ENCODE measurements around the gene MB. TPM values are rescaled to one million over a fixed set of nuclear protein-coding genes. Genes with fewer than 3 reads are reported as not detected.

The MB gene
- total RNA-seq, 1 donor from 2014 or later = not detected

DNA sequence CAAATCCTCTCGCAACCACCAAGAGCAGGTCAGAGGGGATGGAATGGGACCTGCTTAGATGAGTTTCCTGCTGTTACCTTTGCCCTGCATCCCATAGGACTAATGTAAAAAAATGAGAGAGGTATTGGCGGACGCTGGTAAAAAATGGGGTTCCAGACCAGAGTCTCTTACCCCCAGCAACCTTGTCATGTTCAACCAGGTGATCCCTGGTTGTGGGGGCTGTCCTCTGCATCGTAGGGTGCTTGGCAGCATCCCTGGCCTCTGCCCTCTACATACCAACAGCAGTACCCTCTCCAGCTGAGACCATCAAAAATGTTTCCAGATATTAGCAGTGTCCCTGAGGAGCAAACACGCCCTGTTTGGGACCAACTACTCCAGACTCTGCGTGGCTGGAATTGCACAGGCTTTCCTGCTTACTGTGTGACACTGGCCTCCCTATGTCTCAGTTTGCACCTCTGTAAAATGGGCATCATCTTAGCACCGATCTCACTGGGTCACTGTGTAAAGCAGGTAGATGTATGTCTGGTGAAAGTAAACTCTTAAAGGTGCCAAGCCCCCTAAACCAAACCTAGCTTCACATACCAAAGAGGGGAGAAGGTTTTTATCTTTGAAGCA lies 32.6 kb upstream of the MB start:
- peaks cover 8% of the 10 kb centered on the region for H3F3A ChIP-seq (ENCODE audit: low read depth)
- H3K9ac ChIP-seq = no peak overlapping the region
- DNase-seq (ENCODE audit: low spot score) = no peak
- H3K79me2 ChIP-seq (ENCODE audit: low read depth) = no peaks in the 10 kb centered on the region
- TF ChIP-seq, protein P1, sequence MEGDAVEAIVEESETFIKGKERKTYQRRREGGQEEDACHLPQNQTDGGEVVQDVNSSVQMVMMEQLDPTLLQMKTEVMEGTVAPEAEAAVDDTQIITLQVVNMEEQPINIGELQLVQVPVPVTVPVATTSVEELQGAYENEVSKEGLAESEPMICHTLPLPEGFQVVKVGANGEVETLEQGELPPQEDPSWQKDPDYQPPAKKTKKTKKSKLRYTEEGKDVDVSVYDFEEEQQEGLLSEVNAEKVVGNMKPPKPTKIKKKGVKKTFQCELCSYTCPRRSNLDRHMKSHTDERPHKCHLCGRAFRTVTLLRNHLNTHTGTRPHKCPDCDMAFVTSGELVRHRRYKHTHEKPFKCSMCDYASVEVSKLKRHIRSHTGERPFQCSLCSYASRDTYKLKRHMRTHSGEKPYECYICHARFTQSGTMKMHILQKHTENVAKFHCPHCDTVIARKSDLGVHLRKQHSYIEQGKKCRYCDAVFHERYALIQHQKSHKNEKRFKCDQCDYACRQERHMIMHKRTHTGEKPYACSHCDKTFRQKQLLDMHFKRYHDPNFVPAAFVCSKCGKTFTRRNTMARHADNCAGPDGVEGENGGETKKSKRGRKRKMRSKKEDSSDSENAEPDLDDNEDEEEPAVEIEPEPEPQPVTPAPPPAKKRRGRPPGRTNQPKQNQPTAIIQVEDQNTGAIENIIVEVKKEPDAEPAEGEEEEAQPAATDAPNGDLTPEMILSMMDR (IDR thresholded peaks at IDR 0.05) = no peak
- TF ChIP-seq EZH2 (IDR thresholded peaks at IDR 0.05) (no peak), EZH2phosphoT487 (IDR thresholded peaks at IDR 0.05) (no peak)
- no peak overlapping the region for H2AFZ ChIP-seq (replicated peaks)
- no peaks in the 10 kb centered on the region for H4K20me1 ChIP-seq (ENCODE audit: low read depth)
- H3K9me3 ChIP-seq (ENCODE audit: low read depth) = no peaks in the 10 kb centered on the region
- H3K27ac ChIP-seq = no peak overlapping the region
- Mint-ChIP-seq H3K27me3 (ENCODE audit: insufficient read depth, low read depth) (peaks cover 3% of the 10 kb centered on the region), H3K9me3 (peaks cover 5% of the 10 kb centered on the region), H3K4me3 (no peak overlapping the region), H3K4me1 (peaks cover 11% of the 10 kb centered on the region), H3K36me3 (no peaks in the 10 kb centered on the region), H3K27ac (no peak overlapping the region)
- H3K4me2 ChIP-seq = no peak overlapping the region
- H3K4me3 ChIP-seq = no peak overlapping the region
- H3K4me1 ChIP-seq = peaks cover 10% of the 10 kb centered on the region
- no peaks in the 10 kb centered on the region for H3K36me3 ChIP-seq
- H3K27me3 ChIP-seq = no peaks in the 10 kb centered on the region

DNA sequence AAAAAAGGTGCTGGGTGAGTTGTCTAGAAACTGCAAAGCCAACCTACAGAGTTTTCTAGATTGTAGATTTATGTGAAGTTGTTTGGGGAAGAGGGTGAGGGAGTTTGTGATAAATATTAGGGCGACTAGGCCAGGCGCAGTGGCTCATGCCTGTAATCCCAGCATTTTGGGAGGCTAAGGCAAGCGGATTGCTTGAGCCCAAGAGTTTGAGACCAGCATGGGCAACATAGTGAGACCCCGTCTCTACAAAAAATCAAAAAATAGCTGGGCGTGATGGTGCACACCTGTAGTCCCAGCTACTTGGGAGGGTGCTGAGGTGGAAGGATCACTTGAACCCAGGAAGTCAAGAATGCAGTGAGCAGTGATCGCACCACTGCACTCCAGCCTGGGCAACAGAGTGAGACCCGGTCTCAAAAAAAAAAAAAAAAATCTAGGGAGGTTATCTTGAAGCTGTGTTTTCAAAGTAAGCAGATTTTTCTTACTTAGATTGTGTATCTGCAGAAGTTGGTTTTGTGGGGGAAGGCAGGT lies 32.0 kb upstream of the MB start:
- Histone ChIP-seq H3K9me3 (ENCODE audit: low read depth) (no peaks in the 10 kb centered on the region), H3K9ac (no peak overlapping the region), H3K4me1 (peaks cover 10% of the 10 kb centered on the region), H3K4me3 (no peak overlapping the region), H3K4me2 (peak overlapping the region; percentile 33), H3K79me2 (ENCODE audit: low read depth) (no peaks in the 10 kb centered on the region), H3K36me3 (no peaks in the 10 kb centered on the region), H3F3A (ENCODE audit: low read depth) (peaks cover 8% of the 10 kb centered on the region), H4K20me1 (ENCODE audit: low read depth) (no peaks in the 10 kb centered on the region), H3K27me3 (no peaks in the 10 kb centered on the region), H2AFZ (replicated peaks) (peak overlapping the region; percentile 78), H3K27ac (no peak overlapping the region)
- Mint-ChIP-seq H3K9me3 (peaks cover 5% of the 10 kb centered on the region), H3K27me3 (ENCODE audit: insufficient read depth, low read depth) (peaks cover 3% of the 10 kb centered on the region), H3K4me3 (no peak overlapping the region), H3K36me3 (no peaks in the 10 kb centered on the region), H3K27ac (peak overlapping the region; percentile 21), H3K4me1 (peaks cover 11% of the 10 kb centered on the region)
- TF ChIP-seq EZH2 (IDR thresholded peaks at IDR 0.05) (no peak), EZH2phosphoT487 (IDR thresholded peaks at IDR 0.05) (no peak)
- TF ChIP-seq, protein P1 (IDR thresholded peaks at IDR 0.05) = no peak
- DNase-seq (ENCODE audit: low spot score) = no peak

DNA sequence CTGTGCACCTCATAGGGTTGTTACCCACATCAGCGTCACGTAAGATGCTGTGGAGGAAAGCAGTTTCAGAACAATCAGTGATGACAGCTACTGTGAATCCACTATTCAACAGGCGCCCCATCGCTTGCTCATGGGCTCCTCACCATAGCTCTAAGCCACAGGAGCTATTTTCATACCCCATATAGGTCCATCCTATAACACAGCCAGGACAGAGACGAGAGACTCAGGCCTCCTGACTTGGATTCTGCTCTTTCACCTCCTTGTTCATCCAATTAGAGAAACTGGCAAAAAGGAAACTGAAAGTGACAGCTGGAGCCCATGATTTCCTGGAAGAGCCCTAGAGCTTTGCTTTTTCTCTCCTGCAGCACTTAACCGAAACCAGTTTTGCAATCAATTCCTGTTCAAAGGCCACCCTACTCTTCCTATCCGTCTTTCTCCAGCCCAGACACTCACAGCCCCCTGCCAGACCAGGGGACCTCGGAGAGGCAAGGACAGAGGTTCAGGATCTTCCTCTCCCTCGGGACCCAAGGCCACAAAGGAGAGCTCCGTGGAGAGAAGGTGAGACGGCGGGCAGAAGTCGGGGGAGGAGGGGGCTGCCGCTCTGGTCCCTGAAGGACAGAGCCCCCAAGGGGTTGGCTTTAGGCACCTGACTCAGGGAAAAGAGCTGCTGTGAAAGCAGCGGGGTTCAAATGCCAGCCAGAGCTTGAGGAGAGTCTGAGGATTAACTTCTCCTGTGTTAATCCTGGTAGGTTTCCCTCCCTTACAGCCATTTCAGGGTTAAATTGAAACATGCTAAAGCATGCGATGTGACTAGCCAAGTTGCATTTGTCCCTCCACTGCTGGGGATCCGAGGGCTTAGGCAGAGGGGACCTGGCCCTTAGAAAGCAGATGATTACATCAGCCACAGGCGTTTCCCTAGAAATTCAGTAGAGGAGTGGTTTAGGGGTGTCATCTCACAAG lies 31.2 kb upstream of the MB start, which contains the start of gene APOL6:
Gene APOL6, plus strand, starts transcription at position 381 of the 960 bp plus-strand sequence. CDS start 7,980 bp downstream, outside the sequence.
- peak within 1 kb of the TSS; percentile 78 for H2AFZ ChIP-seq (replicated peaks)
- Mint-ChIP-seq H3K27ac (peak within 1 kb of the TSS; percentile 79), H3K4me1 (peaks cover 11% of the 10 kb centered on the region), H3K9me3 (peaks cover 4% of the 10 kb centered on the region), H3K36me3 (no peaks in the 10 kb centered on the region), H3K4me3 (peak within 1 kb of the TSS; percentile 67), H3K27me3 (ENCODE audit: insufficient read depth, low read depth) (peaks cover 2% of the 10 kb centered on the region)
- no peak within 1 kb of the TSS for H3K4me3 ChIP-seq
- peak; percentile 34 for DNase-seq (ENCODE audit: low spot score)
- H3K4me2 ChIP-seq = peak within 1 kb of the TSS; percentile 33
- H3K36me3 ChIP-seq = no peaks in the 10 kb centered on the region
- H3K9ac ChIP-seq = no peak within 1 kb of the TSS
- H3K9me3 ChIP-seq (ENCODE audit: low read depth) = no peaks in the 10 kb centered on the region
- H3K27me3 ChIP-seq = no peaks in the 10 kb centered on the region
- peaks cover 10% of the 10 kb centered on the region for H3K4me1 ChIP-seq
- no peak within 1 kb of the TSS for H3K27ac ChIP-seq
- peaks cover 8% of the 10 kb centered on the region for H3F3A ChIP-seq (ENCODE audit: low read depth)
- H4K20me1 ChIP-seq (ENCODE audit: low read depth) = no peaks in the 10 kb centered on the region
- no peaks in the 10 kb centered on the region for H3K79me2 ChIP-seq (ENCODE audit: low read depth)
- TF ChIP-seq, protein P1 (IDR thresholded peaks at IDR 0.05) = no peak
- TF ChIP-seq EZH2phosphoT487 (IDR thresholded peaks at IDR 0.05) (no peak), EZH2 (IDR thresholded peaks at IDR 0.05) (no peak)
